Neural crest cell (in vitro differentiated cells): ENCODE measurements around the gene MPST. TPM values are rescaled to one million over a fixed set of nuclear protein-coding genes. Genes with fewer than 3 reads are reported as not detected.

Source experiments
- DNase-seq: peaks from one replicate; pipeline ENCODE4 v3.0.0; 2021; ENCODE audit warnings: low read depth, mixed read lengths, low spot score
- H3K27ac Mint-ChIP-seq: one replicate; pipeline ENCODE4 v1.8.0; 2021; ENCODE audit warnings: mild to moderate bottlenecking, mixed read lengths; ENCODE audit not compliant: unreplicated experiment
- H3K27me3 Mint-ChIP-seq: 2 replicates; pipeline ENCODE4 v1.8.0; 2021; ENCODE audit warnings: low read depth, mild to moderate bottlenecking, mixed read lengths
- H3K36me3 Mint-ChIP-seq: 2 replicates; pipeline ENCODE4 v1.8.0; 2021; ENCODE audit warnings: low read depth, mild to moderate bottlenecking, mixed read lengths
- H3K4me1 Mint-ChIP-seq: 2 replicates; pipeline ENCODE4 v1.8.0; 2021; ENCODE audit warnings: mixed read lengths
- H3K4me3 Mint-ChIP-seq: one replicate; pipeline ENCODE4 v1.8.0; 2021; ENCODE audit warnings: mild to moderate bottlenecking, mixed read lengths
- H3K9me3 Mint-ChIP-seq: 2 replicates; pipeline ENCODE4 v1.8.0; 2021; ENCODE audit warnings: mixed read lengths
- total RNA-seq: library from RNA; stranded (reverse); gene quantifications from 2 replicates; pipeline ENCODE4 v1.2.1, GENCODE V29; 2021
- TF ChIP-seq, protein P1 (sequence below): fragments of 200-600 bp; sonication (generic); conservative IDR thresholded peaks from 2 replicates; pipeline ENCODE4 v1.5.0; 2021; ENCODE audit warnings: antibody characterized with exemption, mild to moderate bottlenecking

Gene MPST
- total RNA-seq, 1 donor from 2014 or later, result 103 TPM

DNA sequence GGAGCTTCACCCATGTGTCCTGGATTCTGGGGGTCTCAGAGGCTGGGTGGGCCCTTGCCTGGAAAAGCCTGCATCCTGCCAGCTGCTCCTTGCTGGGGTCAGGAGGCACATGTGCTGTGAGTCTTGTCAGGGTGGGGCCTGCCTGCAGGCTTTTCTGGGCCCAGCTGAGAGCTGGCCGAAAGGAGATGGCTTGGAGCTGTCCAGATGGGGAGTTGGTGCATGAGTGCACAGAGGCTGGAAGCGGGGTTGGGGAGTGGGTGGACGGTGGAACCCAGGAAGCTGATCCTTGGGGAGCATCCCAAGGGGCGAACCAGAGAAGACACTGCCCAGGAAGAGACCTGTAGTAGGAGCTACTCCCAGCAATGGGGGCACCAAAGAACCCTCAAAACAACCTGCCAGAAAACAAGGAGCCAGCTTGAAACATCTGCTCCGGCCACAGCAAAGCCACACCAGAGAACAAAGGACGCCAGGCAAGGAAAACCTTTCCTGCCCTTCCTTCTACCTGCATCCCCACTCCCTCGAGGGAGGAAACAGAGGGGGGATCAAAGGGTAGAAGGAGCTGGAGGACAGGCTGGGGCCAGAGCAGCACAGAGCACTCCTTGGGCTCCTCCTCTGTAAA is 23.8 kb downstream of the MPST start:
- no peak for DNase-seq
- TF ChIP-seq, protein P1, sequence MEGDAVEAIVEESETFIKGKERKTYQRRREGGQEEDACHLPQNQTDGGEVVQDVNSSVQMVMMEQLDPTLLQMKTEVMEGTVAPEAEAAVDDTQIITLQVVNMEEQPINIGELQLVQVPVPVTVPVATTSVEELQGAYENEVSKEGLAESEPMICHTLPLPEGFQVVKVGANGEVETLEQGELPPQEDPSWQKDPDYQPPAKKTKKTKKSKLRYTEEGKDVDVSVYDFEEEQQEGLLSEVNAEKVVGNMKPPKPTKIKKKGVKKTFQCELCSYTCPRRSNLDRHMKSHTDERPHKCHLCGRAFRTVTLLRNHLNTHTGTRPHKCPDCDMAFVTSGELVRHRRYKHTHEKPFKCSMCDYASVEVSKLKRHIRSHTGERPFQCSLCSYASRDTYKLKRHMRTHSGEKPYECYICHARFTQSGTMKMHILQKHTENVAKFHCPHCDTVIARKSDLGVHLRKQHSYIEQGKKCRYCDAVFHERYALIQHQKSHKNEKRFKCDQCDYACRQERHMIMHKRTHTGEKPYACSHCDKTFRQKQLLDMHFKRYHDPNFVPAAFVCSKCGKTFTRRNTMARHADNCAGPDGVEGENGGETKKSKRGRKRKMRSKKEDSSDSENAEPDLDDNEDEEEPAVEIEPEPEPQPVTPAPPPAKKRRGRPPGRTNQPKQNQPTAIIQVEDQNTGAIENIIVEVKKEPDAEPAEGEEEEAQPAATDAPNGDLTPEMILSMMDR, result no peak
- no peak overlapping the region for H3K27ac Mint-ChIP-seq
- H3K4me1 Mint-ChIP-seq, result peaks cover 20% of the 10 kb centered on the region
- no peaks in the 10 kb centered on the region for H3K36me3 Mint-ChIP-seq
- no peaks in the 10 kb centered on the region for H3K27me3 Mint-ChIP-seq
- no peaks in the 10 kb centered on the region for H3K9me3 Mint-ChIP-seq
- no peak overlapping the region for H3K4me3 Mint-ChIP-seq

DNA sequence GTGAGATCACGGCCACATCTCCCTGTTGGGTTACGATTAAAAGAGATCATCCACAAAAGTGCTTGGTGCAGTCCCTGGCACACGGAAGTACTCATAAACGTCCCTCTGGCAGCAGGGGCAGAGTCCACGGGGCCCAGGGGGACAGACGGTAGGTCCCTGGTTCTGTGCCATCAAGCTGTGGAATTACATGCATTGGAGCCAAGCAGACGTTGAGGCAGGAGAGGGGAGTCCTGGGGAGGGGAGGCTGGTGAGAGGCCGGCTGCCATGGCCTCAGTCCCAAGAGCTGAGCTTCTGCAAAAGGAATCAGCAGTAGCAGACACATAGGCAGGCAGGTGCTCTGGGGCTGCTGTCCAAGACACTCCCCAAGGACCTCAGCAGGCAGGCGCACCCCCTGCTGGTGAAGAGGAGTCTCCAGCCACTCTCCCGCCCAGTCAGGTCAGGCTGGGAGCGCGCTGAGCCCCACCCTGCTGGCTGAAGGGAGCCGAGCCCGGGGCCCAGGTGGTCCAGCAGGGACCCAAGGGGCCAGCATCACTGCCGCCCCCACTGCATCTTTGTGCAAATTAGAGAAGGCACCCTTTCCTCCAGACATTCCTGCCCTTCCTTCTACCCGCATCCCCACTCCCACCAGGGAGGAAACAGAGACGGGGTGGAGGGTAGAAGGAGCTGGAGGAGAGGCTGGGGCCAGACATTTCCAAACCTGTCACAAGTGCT is 24.4 kb downstream of the MPST start:
- no peaks in the 10 kb centered on the region for H3K27me3 Mint-ChIP-seq
- no peaks in the 10 kb centered on the region for H3K9me3 Mint-ChIP-seq
- TF ChIP-seq, protein P1, result peak; percentile 70
- no peak overlapping the region for H3K4me3 Mint-ChIP-seq
- DNase-seq, result peak; percentile 39
- H3K36me3 Mint-ChIP-seq, result no peaks in the 10 kb centered on the region
- no peak overlapping the region for H3K27ac Mint-ChIP-seq
- H3K4me1 Mint-ChIP-seq, result peaks cover 20% of the 10 kb centered on the region

- no peak for DNase-seq
- Mint-ChIP-seq H3K4me3 (no peak overlapping the region), H3K9me3 (no peaks in the 10 kb centered on the region), H3K27ac (no peak overlapping the region), H3K36me3 (no peaks in the 10 kb centered on the region), H3K4me1 (peaks cover 13% of the 10 kb centered on the region), H3K27me3 (no peaks in the 10 kb centered on the region)
- TF ChIP-seq, protein P1, result no peak
These were observed 25.4 kb downstream of the MPST start for GRCh38 chr22:37044634-37045625.

- Mint-ChIP-seq H3K36me3 (no peaks in the 10 kb centered on the region), H3K4me1 (peaks cover 6% of the 10 kb centered on the region), H3K27ac (no peak overlapping the region), H3K4me3 (peak overlapping the region; percentile 62), H3K27me3 (no peaks in the 10 kb centered on the region), H3K9me3 (no peaks in the 10 kb centered on the region)
- TF ChIP-seq, protein P1, result peak; percentile 60
- DNase-seq, result no peak
These were observed 26.4 kb downstream of the MPST start for GRCh38 chr22:37045958-37046357.

GRCh38 chr22:37046589-37046988 is 27.0 kb downstream of the MPST start:
- H3K9me3 Mint-ChIP-seq, result no peaks in the 10 kb centered on the region
- H3K27ac Mint-ChIP-seq, result no peak overlapping the region
- H3K4me3 Mint-ChIP-seq, result peak overlapping the region; percentile 15
- no peaks in the 10 kb centered on the region for H3K27me3 Mint-ChIP-seq
- DNase-seq, result no peak
- H3K4me1 Mint-ChIP-seq, result peaks cover 2% of the 10 kb centered on the region
- TF ChIP-seq, protein P1, result no peak
- no peaks in the 10 kb centered on the region for H3K36me3 Mint-ChIP-seq
